22Rv1 (cell line): ENCODE results near the gene MAST4.

Source experiments
- ZFX ChIP-seq: fragments of 450-650 bp; IDR thresholded peaks from 2 replicates; pipeline ENCODE4 v1.6.1; 2017; ENCODE audit warnings: antibody characterized with exemption, borderline replicate concordance
- TF ChIP-seq, protein P1 (sequence below): fragments of 450-650 bp; IDR thresholded peaks from 2 replicates; pipeline ENCODE4 v1.5.1; 2017; ENCODE audit warnings: mild to moderate bottlenecking

- TF ChIP-seq ZFX = no peak
- TF ChIP-seq, protein P1, sequence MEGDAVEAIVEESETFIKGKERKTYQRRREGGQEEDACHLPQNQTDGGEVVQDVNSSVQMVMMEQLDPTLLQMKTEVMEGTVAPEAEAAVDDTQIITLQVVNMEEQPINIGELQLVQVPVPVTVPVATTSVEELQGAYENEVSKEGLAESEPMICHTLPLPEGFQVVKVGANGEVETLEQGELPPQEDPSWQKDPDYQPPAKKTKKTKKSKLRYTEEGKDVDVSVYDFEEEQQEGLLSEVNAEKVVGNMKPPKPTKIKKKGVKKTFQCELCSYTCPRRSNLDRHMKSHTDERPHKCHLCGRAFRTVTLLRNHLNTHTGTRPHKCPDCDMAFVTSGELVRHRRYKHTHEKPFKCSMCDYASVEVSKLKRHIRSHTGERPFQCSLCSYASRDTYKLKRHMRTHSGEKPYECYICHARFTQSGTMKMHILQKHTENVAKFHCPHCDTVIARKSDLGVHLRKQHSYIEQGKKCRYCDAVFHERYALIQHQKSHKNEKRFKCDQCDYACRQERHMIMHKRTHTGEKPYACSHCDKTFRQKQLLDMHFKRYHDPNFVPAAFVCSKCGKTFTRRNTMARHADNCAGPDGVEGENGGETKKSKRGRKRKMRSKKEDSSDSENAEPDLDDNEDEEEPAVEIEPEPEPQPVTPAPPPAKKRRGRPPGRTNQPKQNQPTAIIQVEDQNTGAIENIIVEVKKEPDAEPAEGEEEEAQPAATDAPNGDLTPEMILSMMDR = no peak
Observed at GRCh38 chr5:67161767-67162166, 565.6 kb downstream of the MAST4 start.
